Vagina (tissue), 2 donors: Measurements from ENCODE around the gene NFATC2. TPM values are rescaled to one million over a fixed set of nuclear protein-coding genes. Genes with fewer than 3 reads are reported as not detected.

Experiments
- DNase-seq, 2 donors: peaks; one replicate each; pipeline ENCODE4 v3.0.0-alpha.2; 2017; ENCODE audit errors: extremely low spot score in 2 of 2
- H3K27ac ChIP-seq: fragments of 200-600 bp; sonication (generic); one replicate; pipeline ENCODE4 v1.5.1; 2019
- H3K27me3 ChIP-seq: fragments of 200-600 bp; sonication (generic); one replicate; pipeline ENCODE4 v1.5.1; 2019
- H3K36me3 ChIP-seq, 2 donors: fragments of 200-600 bp; sonication (generic); one replicate each; pipeline ENCODE4 v1.5.1; 2017 to 2019
- H3K4me1 ChIP-seq: fragments of 200-600 bp; sonication (generic); one replicate; pipeline ENCODE4 v1.5.1; 2019
- H3K4me3 ChIP-seq, 2 donors: fragments of 200-600 bp; sonication (generic); 1 replicate in 1 of 2; 2 replicates in 1 of 2; pipeline ENCODE4 v1.5.1; 2016 to 2019
- H3K9me3 ChIP-seq: fragments of 200-600 bp; sonication (generic); one replicate; pipeline ENCODE4 v1.5.1; 2019
- POLR2A ChIP-seq, 2 donors: fragments of 450-650 bp; IDR thresholded peaks; one replicate each; pipeline ENCODE4 v1.6.1; 2017; ENCODE audit warnings: antibody characterized with exemption in 2 of 2, mild to moderate bottlenecking in 2 of 2, moderate library complexity in 2 of 2
- POLR2AphosphoS5 ChIP-seq, 2 donors: sonication (generic); formaldehyde crosslinking; IDR thresholded peaks; one replicate each; pipeline ENCODE4 v1.9.0; 2017; ENCODE audit warnings: antibody characterized with exemption in 2 of 2, mild to moderate bottlenecking in 2 of 2, low read depth in 1 of 2; ENCODE audit not compliant: insufficient read depth in 1 of 2
- intact Hi-C: fragments of 100-400 bp; cut with DNase I; formaldehyde crosslinking; loops from one replicate; pipeline ENCODE4 v1.15.1; 2023
- total RNA-seq: library from RNA; depleted of rRNA; stranded (reverse); fragments of >200 nt; gene quantifications from one replicate; pipeline ENCODE4 v1.2.3, GENCODE V29; 2016
- TF ChIP-seq, protein P1 (sequence below), 3 experiments: fragments of 450-650 bp in 2 of 3; fragments of 200-600 bp in 1 of 3; sonication (generic) in 1 of 3; IDR thresholded peaks; one replicate each; pipeline ENCODE4 v1.5.1; 2017 to 2019; ENCODE audit warnings: antibody characterized with exemption in 3 of 3, mild to moderate bottlenecking in 2 of 3, moderate library complexity in 2 of 3

The NFATC2 gene
- total RNA-seq, 1 donor from 2014 or later: 7.4 TPM

GRCh38 chr20:51363378-51363777, 179.1 kb downstream of the NFATC2 start:
- Histone ChIP-seq H3K4me3 (no peak overlapping the region), H3K27ac (no peak overlapping the region), H3K4me1 (peaks cover 13% of the 10 kb centered on the region), H3K36me3 (no peaks in the 10 kb centered on the region), H3K27me3 (no peaks in the 10 kb centered on the region), H3K9me3 (no peaks in the 10 kb centered on the region)
- no peak for DNase-seq
- intact Hi-C loops: no loop called here
- TF ChIP-seq POLR2AphosphoS5 (IDR thresholded peaks at IDR 0.05; ENCODE audit: insufficient read depth in 1 of 2, low read depth in 1 of 2) (no peak), POLR2A (IDR thresholded peaks at IDR 0.05) (no peak)
- TF ChIP-seq, protein P1, sequence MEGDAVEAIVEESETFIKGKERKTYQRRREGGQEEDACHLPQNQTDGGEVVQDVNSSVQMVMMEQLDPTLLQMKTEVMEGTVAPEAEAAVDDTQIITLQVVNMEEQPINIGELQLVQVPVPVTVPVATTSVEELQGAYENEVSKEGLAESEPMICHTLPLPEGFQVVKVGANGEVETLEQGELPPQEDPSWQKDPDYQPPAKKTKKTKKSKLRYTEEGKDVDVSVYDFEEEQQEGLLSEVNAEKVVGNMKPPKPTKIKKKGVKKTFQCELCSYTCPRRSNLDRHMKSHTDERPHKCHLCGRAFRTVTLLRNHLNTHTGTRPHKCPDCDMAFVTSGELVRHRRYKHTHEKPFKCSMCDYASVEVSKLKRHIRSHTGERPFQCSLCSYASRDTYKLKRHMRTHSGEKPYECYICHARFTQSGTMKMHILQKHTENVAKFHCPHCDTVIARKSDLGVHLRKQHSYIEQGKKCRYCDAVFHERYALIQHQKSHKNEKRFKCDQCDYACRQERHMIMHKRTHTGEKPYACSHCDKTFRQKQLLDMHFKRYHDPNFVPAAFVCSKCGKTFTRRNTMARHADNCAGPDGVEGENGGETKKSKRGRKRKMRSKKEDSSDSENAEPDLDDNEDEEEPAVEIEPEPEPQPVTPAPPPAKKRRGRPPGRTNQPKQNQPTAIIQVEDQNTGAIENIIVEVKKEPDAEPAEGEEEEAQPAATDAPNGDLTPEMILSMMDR (IDR thresholded peaks at IDR 0.05): no peak

DNA sequence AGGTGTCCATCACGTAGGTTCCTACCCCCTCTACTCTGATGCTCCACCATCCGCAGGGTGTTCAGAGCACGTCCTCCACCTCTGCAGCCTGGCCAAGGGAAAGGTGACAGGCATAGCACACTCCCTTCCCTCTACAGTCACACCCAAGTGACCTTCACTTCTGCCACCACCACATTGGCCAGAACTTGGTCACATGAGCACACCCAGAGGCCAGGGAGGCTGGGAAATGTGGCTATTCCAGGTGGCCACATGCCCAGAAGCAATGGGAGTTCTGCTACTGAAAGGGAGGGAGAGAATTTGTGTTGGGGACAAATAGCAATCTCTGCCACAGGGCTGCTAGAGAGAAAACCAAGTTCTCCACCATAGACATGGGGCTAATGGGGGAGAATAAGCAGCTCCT, 180.3 kb downstream of the NFATC2 start:
- H3K27ac ChIP-seq: no peak overlapping the region
- H3K27me3 ChIP-seq: no peaks in the 10 kb centered on the region
- H3K9me3 ChIP-seq: no peaks in the 10 kb centered on the region
- H3K4me1 ChIP-seq: peaks cover 13% of the 10 kb centered on the region
- DNase-seq: no peak
- no peaks in the 10 kb centered on the region for H3K36me3 ChIP-seq
- intact Hi-C loops: no loop called here
- TF ChIP-seq POLR2AphosphoS5 (IDR thresholded peaks at IDR 0.05; ENCODE audit: insufficient read depth in 1 of 2, low read depth in 1 of 2): no peak
- TF ChIP-seq, protein P1 (IDR thresholded peaks at IDR 0.05): no peak
- H3K4me3 ChIP-seq: no peak overlapping the region

- intact Hi-C loops: no loop called here
- Histone ChIP-seq H3K4me1 (peaks cover 8% of the 10 kb centered on the region), H3K36me3 (no peaks in the 10 kb centered on the region), H3K4me3 (no peak overlapping the region), H3K27ac (no peak overlapping the region), H3K27me3 (no peaks in the 10 kb centered on the region), H3K9me3 (no peaks in the 10 kb centered on the region)
- TF ChIP-seq POLR2A (IDR thresholded peaks at IDR 0.05) (no peak), POLR2AphosphoS5 (IDR thresholded peaks at IDR 0.05; ENCODE audit: insufficient read depth in 1 of 2, low read depth in 1 of 2) (no peak)
- TF ChIP-seq, protein P1 (IDR thresholded peaks at IDR 0.05): no peak
- no peak for DNase-seq
These were observed 181.3 kb downstream of the NFATC2 start for GRCh38 chr20:51361258-51361657.

DNA sequence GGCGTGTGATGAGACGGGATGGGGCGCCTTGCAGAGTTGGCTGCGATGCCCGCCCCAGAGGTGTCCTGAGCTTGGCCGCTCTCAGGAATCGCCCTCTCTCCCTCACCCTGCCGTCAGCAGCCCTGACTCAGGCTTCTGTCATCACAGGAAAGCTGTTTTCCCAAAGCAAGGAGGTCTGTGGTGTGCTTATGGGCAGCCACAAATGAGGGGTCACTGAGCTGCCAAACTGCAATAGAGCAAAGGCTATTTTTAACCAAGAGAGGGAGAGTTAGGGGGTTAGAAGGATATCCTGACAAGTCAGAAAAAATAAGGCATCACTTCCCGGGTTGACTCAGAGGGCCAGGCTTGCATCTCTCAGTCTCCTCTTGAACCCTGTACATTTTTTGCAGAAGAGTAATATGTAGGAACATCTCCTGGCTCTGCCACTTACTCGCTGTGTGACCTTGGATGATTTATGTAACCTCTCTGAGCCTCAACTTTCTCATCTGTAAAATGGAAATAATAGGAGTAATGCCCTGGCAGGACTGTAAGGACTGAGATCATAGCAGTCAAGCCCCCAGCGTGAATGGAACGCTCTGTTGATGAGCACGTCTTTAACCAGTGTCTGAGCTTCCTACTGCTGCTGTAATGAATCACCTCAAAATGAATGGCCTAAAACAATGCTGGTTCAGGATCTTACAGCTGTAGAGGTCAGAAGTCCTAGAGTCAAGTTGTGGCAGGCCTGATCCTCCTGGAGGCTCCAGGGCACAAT, 181.9 kb downstream of the NFATC2 start:
- Histone ChIP-seq H3K4me1 (peaks cover 1% of the 10 kb centered on the region), H3K4me3 (no peak overlapping the region), H3K27ac (no peak overlapping the region), H3K36me3 (no peaks in the 10 kb centered on the region), H3K27me3 (no peaks in the 10 kb centered on the region), H3K9me3 (no peaks in the 10 kb centered on the region)
- intact Hi-C loops: no loop called here
- TF ChIP-seq POLR2A (IDR thresholded peaks at IDR 0.05) (no peak), POLR2AphosphoS5 (IDR thresholded peaks at IDR 0.05; ENCODE audit: insufficient read depth in 1 of 2, low read depth in 1 of 2) (no peak)
- TF ChIP-seq, protein P1 (IDR thresholded peaks at IDR 0.05): no peak
- DNase-seq: no peak

- no peak for DNase-seq
- intact Hi-C loops: no loop called here
- TF ChIP-seq, protein P1 (IDR thresholded peaks at IDR 0.05): no peak
- TF ChIP-seq POLR2A (IDR thresholded peaks at IDR 0.05): no peak
- no peak for TF ChIP-seq POLR2AphosphoS5 (IDR thresholded peaks at IDR 0.05; ENCODE audit: insufficient read depth in 1 of 2, low read depth in 1 of 2)
- no peaks in the 10 kb centered on the region for H3K27me3 ChIP-seq
- no peak overlapping the region for H3K4me3 ChIP-seq
- H3K36me3 ChIP-seq: no peaks in the 10 kb centered on the region
- no peaks in the 10 kb centered on the region for H3K4me1 ChIP-seq
- H3K9me3 ChIP-seq: no peaks in the 10 kb centered on the region
- no peak overlapping the region for H3K27ac ChIP-seq
These were observed 182.6 kb downstream of the NFATC2 start for GRCh38 chr20:51359947-51360346.
